ENCODE data around the gene B3GAT1.

- TF ChIP-seq CTCF (IDR thresholded peaks at IDR 0.05; ENCODE audit: insufficient read depth, low read depth, low read length) (no peak), EZH2 (IDR thresholded peaks at IDR 0.05; ENCODE audit: insufficient read depth, low read length) (no peak)
Measured at GRCh38 chr11:134373591-134374052, 38.4 kb downstream of the B3GAT1 start.
